GM19351 (cell line): ENCODE data around the gene CTU2.

Experiments used
- ATAC-seq: cut with Tn5 transposase; IDR thresholded peaks from one replicate; pipeline ENCODE4 v1.9.1; 2021; ENCODE audit warnings: mild to moderate bottlenecking, moderate library complexity; ENCODE audit not compliant: unreplicated experiment

CTU2 gene

GRCh38 chr16:88759245-88759975, 53.1 kb downstream of the CTU2 start:
- ATAC-seq, result no peak

- ATAC-seq, result no peak
Measured at GRCh38 chr16:88759976-88760350, 53.7 kb downstream of the CTU2 start.

- no peak for ATAC-seq
Measured at GRCh38 chr16:88760424-88761142, 54.3 kb downstream of the CTU2 start.

- no peak for ATAC-seq
Measured at GRCh38 chr16:88761143-88761534, 54.8 kb downstream of the CTU2 start.

- no peak for ATAC-seq
Measured at GRCh38 chr16:88761830-88762229, 55.5 kb downstream of the CTU2 start.

- ATAC-seq, result no peak
Measured at GRCh38 chr16:88762258-88762870, 56.1 kb downstream of the CTU2 start.

- ATAC-seq, result no peak
Measured at GRCh38 chr16:88762941-88763340, 56.6 kb downstream of the CTU2 start.

GRCh38 chr16:88763502-88764053, 57.3 kb downstream of the CTU2 start:
- ATAC-seq, result no peak

- no peak for ATAC-seq
Measured at GRCh38 chr16:88764080-88764479, 57.8 kb downstream of the CTU2 start.

GRCh38 chr16:88764913-88765349, 58.6 kb downstream of the CTU2 start:
- no peak for ATAC-seq
